Stomach (tissue), 9 donors: ENCODE results near the gene TSPAN11. TPM values are rescaled to one million over a fixed set of nuclear protein-coding genes. Genes with fewer than 3 reads are reported as not detected.

Experiments used
- DNase-seq, 2 donors: peaks; one replicate each; pipeline versions ENCODE4 v3.0.0 to v3.0.0-alpha.2; 2013 to 2019
- H3K27ac ChIP-seq, 5 donors: fragments of 200-600 bp in 4 of 5; sonication (generic) in 4 of 5; one replicate each; pipeline ENCODE4 v1.5.1; 2013 to 2019; ENCODE audit warnings: mild to moderate bottlenecking in 1 of 5, moderate library complexity in 1 of 5
- H3K27me3 ChIP-seq, 3 donors: fragments of 200-600 bp; sonication (generic); one replicate each; pipeline ENCODE4 v1.5.1; 2017 to 2019; ENCODE audit warnings: mixed run types in 1 of 3
- H3K36me3 ChIP-seq, 4 donors: fragments of 200-600 bp; sonication (generic); 1 replicate in 3 of 4; 2 replicates in 1 of 4; pipeline ENCODE4 v1.5.1; 2016 to 2019
- H3K4me1 ChIP-seq, 4 donors: fragments of 200-600 bp; sonication (generic); one replicate each; pipeline ENCODE4 v1.5.1; 2016 to 2019
- H3K4me3 ChIP-seq, 4 donors: fragments of 200-600 bp; sonication (generic) in 3 of 4; one replicate each; pipeline ENCODE4 v1.5.1; 2016 to 2019; ENCODE audit warnings: mild to moderate bottlenecking in 1 of 4
- H3K9me3 ChIP-seq, 4 donors: fragments of 200-600 bp; sonication (generic); one replicate each; pipeline ENCODE4 v1.5.1; 2016 to 2019
- EP300 ChIP-seq: sonication (generic); formaldehyde crosslinking; IDR thresholded peaks from one replicate; pipeline ENCODE4 v1.6.1; 2017; ENCODE audit warnings: antibody characterized with exemption
- POLR2A ChIP-seq, 4 donors: fragments of 450-650 bp; IDR thresholded peaks; one replicate each; pipeline ENCODE4 v1.6.1; 2016; ENCODE audit warnings: antibody characterized with exemption in 4 of 4, control low read depth in 2 of 4, mild to moderate bottlenecking in 1 of 4, moderate library complexity in 1 of 4
- POLR2AphosphoS5 ChIP-seq, 3 donors: sonication (generic); formaldehyde crosslinking; IDR thresholded peaks; one replicate each; pipeline ENCODE4 v1.6.1; 2016; ENCODE audit warnings: antibody characterized with exemption in 3 of 3
- WGBS, 5 donors: extraction: QIAGEN DNeasy Blood & Tissue Kit in 3 of 5; methylation state at CpG; one replicate each; pipeline versions ENCODE4 v1.1.5 to v1.1.7; 2013 to 2018; 5-methylcytosine and 5-hydroxymethylcytosine counted together
- intact Hi-C: fragments of 100-400 bp; cut with DNase I; formaldehyde crosslinking; loops from one replicate; pipeline ENCODE4 v1.15.1; 2023; ENCODE audit warnings: low total_unique reads
- polyA plus RNA-seq, 3 donors: library from polyadenylated mRNA; stranded (reverse); fragments of 200-250 nt; gene quantifications; one replicate each; pipeline ENCODE4 v1.2.3, GENCODE V29; 2013
- total RNA-seq, 5 donors: library from RNA; depleted of rRNA; stranded (reverse); fragments of >200 nt; gene quantifications; one replicate each; pipeline versions ENCODE4 v1.1.0 to v1.2.3, GENCODE V29; 2014 to 2016
- TF ChIP-seq, protein P1 (sequence below), 7 experiments: fragments of 450-650 bp in 4 of 7; fragments of 200-600 bp in 3 of 7; sonication (generic) in 3 of 7; IDR thresholded peaks; one replicate each; pipeline ENCODE4 v1.5.1; 2016 to 2019; ENCODE audit warnings: antibody characterized with exemption in 7 of 7, control low read depth in 2 of 7, mild to moderate bottlenecking in 1 of 7
- donor health status: healthy with polysubstance abuse.
- donor health status: Bipolar disorder and iron deficiency.
- donor health status: healthy.

TSPAN11 gene
- total and polyA plus RNA-seq, 8 donors: under 0.01 to 5.5 (median 1.3) TPM

DNA sequence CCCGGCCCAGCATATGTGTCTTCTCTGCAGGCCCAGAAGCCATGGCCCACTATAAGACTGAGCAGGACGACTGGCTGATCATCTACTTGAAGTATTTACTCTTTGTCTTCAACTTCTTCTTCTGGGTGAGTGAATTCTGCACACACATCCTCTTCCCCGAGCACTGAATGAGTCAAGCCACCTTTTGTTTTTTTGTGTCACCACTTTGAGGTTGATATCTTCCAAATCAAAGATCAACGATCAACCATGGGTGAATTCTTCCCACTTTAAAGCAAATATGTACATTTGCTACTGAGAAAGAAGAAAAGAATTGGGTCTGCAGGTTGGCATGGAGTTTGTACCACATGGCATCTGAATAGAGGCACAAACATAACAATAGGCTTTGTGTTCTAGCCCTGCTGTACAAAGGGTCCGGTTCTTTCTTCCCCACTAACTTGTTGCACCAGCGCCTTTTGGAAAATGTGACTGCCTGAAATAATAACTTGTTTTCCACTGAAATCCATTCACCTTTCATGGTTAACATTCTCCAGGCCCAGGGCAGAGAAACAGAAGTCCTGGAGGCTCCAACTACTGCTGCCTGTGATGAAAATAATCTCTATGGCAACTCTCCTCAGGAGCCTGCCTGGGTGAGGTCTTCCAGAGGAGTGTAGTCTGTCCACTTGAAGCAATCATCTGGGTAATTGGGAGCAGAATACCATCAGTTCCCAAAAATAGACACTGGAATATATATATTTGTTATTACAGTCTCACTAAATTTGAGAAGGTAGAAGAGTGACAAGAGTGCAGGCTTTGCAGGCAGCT is 27.6 kb downstream of the TSPAN11 start:
- 59 to 69% (median 61%) methylated on average over 6 of the region's 6 CpGs for WGBS, 5 donors

DNA sequence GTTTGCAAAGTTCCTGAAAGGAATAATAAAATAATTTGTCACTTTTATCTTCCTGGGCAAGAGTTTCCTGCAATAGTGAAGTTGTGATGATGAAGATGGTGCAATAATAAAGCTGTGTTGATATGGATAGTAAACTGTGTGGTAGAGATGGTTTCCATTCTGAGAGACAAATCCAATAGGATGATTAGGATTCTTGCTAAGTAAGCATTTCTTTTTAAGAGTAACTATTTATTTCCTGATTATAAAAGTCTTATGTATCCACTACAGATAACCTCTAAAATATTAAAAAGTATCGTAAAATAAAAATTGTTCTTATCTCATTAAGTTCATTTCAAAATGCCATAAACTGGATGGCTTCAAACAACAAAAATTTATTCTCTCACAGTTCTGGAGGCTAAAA is 28.7 kb downstream of the TSPAN11 start:
- Histone ChIP-seq H3K36me3 (no peaks in the 10 kb centered on the region), H3K27me3 (peaks cover 0 to 3% (median 0%) of the 10 kb centered on the region in 3 donors), H3K4me3 (no peak overlapping the region), H3K27ac (no peak overlapping the region), H3K4me1 (no peaks in the 10 kb centered on the region), H3K9me3 (no peaks in the 10 kb centered on the region)
- TF ChIP-seq, protein P1, sequence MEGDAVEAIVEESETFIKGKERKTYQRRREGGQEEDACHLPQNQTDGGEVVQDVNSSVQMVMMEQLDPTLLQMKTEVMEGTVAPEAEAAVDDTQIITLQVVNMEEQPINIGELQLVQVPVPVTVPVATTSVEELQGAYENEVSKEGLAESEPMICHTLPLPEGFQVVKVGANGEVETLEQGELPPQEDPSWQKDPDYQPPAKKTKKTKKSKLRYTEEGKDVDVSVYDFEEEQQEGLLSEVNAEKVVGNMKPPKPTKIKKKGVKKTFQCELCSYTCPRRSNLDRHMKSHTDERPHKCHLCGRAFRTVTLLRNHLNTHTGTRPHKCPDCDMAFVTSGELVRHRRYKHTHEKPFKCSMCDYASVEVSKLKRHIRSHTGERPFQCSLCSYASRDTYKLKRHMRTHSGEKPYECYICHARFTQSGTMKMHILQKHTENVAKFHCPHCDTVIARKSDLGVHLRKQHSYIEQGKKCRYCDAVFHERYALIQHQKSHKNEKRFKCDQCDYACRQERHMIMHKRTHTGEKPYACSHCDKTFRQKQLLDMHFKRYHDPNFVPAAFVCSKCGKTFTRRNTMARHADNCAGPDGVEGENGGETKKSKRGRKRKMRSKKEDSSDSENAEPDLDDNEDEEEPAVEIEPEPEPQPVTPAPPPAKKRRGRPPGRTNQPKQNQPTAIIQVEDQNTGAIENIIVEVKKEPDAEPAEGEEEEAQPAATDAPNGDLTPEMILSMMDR (IDR thresholded peaks at IDR 0.05): no peak
- TF ChIP-seq POLR2A (IDR thresholded peaks at IDR 0.05) (no peak), POLR2AphosphoS5 (IDR thresholded peaks at IDR 0.05) (no peak), EP300 (no peak)
- no peak for DNase-seq
- WGBS, 5 donors: 91 to 99% (median 98%) methylated on average over 1 of the region's 1 CpG
- intact Hi-C loops: no loop called here

More for the DNA sequence above, 27.6 kb downstream of the TSPAN11 start:
- H3K4me3 ChIP-seq: no peak overlapping the region
- H3K4me1 ChIP-seq: no peaks in the 10 kb centered on the region
- TF ChIP-seq, protein P1 (IDR thresholded peaks at IDR 0.05): no peak
- TF ChIP-seq POLR2A (IDR thresholded peaks at IDR 0.05) (no peak), POLR2AphosphoS5 (IDR thresholded peaks at IDR 0.05) (no peak), EP300 (no peak)
- peak in 1 of 2 donors; percentile 33 for DNase-seq
- no peaks in the 10 kb centered on the region for H3K9me3 ChIP-seq
- intact Hi-C loops: no loop called here
- no peak overlapping the region for H3K27ac ChIP-seq
- H3K36me3 ChIP-seq: no peaks in the 10 kb centered on the region
- no peaks in the 10 kb centered on the region for H3K27me3 ChIP-seq

DNA sequence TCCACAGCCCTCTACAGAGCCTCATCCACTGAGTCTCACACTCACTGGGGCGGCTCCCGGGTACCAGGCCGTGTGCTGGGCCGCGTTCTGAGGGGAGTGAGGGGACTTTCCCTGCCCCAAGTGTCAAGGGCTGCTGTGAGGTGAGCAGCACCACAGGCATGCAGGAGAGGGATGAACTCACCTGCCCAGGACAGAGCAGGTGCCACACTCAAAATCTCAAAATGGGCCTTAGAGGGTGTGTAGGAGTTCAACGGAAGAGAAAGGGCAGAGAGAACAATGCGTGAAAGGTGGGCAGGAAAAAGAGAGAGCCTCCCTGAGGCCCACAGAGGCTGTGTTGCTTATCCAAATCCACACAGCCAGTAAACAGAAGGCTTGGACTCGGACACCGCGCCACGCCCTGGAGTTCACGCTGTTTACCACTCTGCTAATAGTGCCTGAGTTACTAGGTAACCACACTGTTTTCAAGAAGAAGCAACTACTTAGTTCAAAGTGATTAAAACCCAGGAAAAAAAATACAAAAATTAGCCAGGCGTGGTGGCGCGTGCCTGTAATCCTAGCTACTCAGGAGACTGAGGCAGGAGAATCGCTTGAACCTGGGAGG is 32.7 kb downstream of the TSPAN11 start:
- Histone ChIP-seq H3K27ac (no peak overlapping the region), H3K27me3 (peaks cover 0 to 22% (median 0%) of the 10 kb centered on the region in 3 donors), H3K36me3 (no peaks in the 10 kb centered on the region), H3K9me3 (no peaks in the 10 kb centered on the region), H3K4me3 (no peak overlapping the region), H3K4me1 (no peaks in the 10 kb centered on the region)
- intact Hi-C loops: no loop called here
- TF ChIP-seq POLR2A (IDR thresholded peaks at IDR 0.05) (no peak), EP300 (no peak), POLR2AphosphoS5 (IDR thresholded peaks at IDR 0.05) (no peak)
- TF ChIP-seq, protein P1 (IDR thresholded peaks at IDR 0.05): no peak
- WGBS, 5 donors: 72 to 84% (median 78%) methylated on average over 16 of the region's 16 CpGs
- no peak for DNase-seq

DNA sequence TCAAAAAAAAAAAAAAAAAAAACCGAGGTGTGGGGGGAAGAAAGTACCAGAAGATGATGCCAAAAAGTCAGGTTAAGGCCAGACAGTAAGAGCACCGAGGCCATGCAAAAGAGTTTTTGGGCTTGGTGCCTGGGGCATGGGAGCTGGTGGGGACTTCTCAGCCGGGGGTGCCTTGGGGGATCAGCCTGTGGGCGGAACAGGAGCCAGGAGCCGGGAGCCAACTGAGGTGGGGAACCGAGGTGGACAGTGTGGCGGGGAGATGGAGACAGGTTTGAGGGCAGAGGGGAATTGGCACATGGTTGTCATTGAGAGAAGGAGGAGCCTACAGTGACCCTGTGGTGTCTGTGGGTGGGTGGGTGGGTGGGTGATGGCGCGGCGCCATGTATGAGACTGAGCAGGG is 33.2 kb downstream of the TSPAN11 start:
- intact Hi-C loops: no loop called here
- WGBS, 5 donors: 84 to 90% (median 85%) methylated on average over 10 of the region's 10 CpGs
- no peak for DNase-seq

More for the DNA sequence above, 33.2 kb downstream of the TSPAN11 start:
- H3K36me3 ChIP-seq: no peaks in the 10 kb centered on the region
- no peaks in the 10 kb centered on the region for H3K4me1 ChIP-seq
- no peak overlapping the region for H3K27ac ChIP-seq
- TF ChIP-seq EP300: no peak
- TF ChIP-seq, protein P1 (IDR thresholded peaks at IDR 0.05): no peak
- no peak for TF ChIP-seq POLR2AphosphoS5 (IDR thresholded peaks at IDR 0.05)
- no peak for TF ChIP-seq POLR2A (IDR thresholded peaks at IDR 0.05)
- no peak overlapping the region for H3K4me3 ChIP-seq
- H3K9me3 ChIP-seq: no peaks in the 10 kb centered on the region
- H3K27me3 ChIP-seq: peaks cover 0 to 23% (median 0%) of the 10 kb centered on the region in 3 donors
